Vagina (tissue), 2 donors: ENCODE measurements around the gene RAB12. TPM values are rescaled to one million over a fixed set of nuclear protein-coding genes. Genes with fewer than 3 reads are reported as not detected.

Experiments used
- DNase-seq, 2 donors: peaks; one replicate each; pipeline ENCODE4 v3.0.0-alpha.2; 2017; ENCODE audit errors: extremely low spot score in 2 of 2
- H3K27ac ChIP-seq: fragments of 200-600 bp; sonication (generic); one replicate; pipeline ENCODE4 v1.5.1; 2019
- H3K27me3 ChIP-seq: fragments of 200-600 bp; sonication (generic); one replicate; pipeline ENCODE4 v1.5.1; 2019
- H3K36me3 ChIP-seq, 2 donors: fragments of 200-600 bp; sonication (generic); one replicate each; pipeline ENCODE4 v1.5.1; 2017 to 2019
- H3K4me1 ChIP-seq: fragments of 200-600 bp; sonication (generic); one replicate; pipeline ENCODE4 v1.5.1; 2019
- H3K4me3 ChIP-seq, 2 donors: fragments of 200-600 bp; sonication (generic); 1 replicate in 1 of 2; 2 replicates in 1 of 2; pipeline ENCODE4 v1.5.1; 2016 to 2019
- H3K9me3 ChIP-seq: fragments of 200-600 bp; sonication (generic); one replicate; pipeline ENCODE4 v1.5.1; 2019
- CTCF ChIP-seq, 3 experiments: fragments of 450-650 bp in 2 of 3; fragments of 200-600 bp in 1 of 3; sonication (generic) in 1 of 3; IDR thresholded peaks; one replicate each; pipeline ENCODE4 v1.5.1; 2017 to 2019; ENCODE audit warnings: antibody characterized with exemption in 3 of 3, mild to moderate bottlenecking in 2 of 3, moderate library complexity in 2 of 3
- POLR2A ChIP-seq, 2 donors: fragments of 450-650 bp; IDR thresholded peaks; one replicate each; pipeline ENCODE4 v1.6.1; 2017; ENCODE audit warnings: antibody characterized with exemption in 2 of 2, mild to moderate bottlenecking in 2 of 2, moderate library complexity in 2 of 2
- POLR2AphosphoS5 ChIP-seq, 2 donors: sonication (generic); formaldehyde crosslinking; IDR thresholded peaks; one replicate each; pipeline ENCODE4 v1.9.0; 2017; ENCODE audit warnings: antibody characterized with exemption in 2 of 2, mild to moderate bottlenecking in 2 of 2, low read depth in 1 of 2; ENCODE audit not compliant: insufficient read depth in 1 of 2
- intact Hi-C: fragments of 100-400 bp; cut with DNase I; formaldehyde crosslinking; loops from one replicate; pipeline ENCODE4 v1.15.1; 2023
- total RNA-seq: library from RNA; depleted of rRNA; stranded (reverse); fragments of >200 nt; gene quantifications from one replicate; pipeline ENCODE4 v1.2.3, GENCODE V29; 2016

RAB12 gene
- total RNA-seq, 1 donor from 2014 or later = 35.8 TPM

GRCh38 chr18:8625461-8626092 lies 16.3 kb downstream of the RAB12 start:
- Histone ChIP-seq H3K36me3 (peaks cover 0 to 32% of the 10 kb centered on the region in 2 donors), H3K27ac (no peak overlapping the region), H3K4me3 (no peak overlapping the region), H3K27me3 (no peaks in the 10 kb centered on the region), H3K4me1 (peaks cover 31% of the 10 kb centered on the region), H3K9me3 (no peaks in the 10 kb centered on the region)
- TF ChIP-seq CTCF (IDR thresholded peaks at IDR 0.05) (no peak), POLR2AphosphoS5 (IDR thresholded peaks at IDR 0.05; ENCODE audit: insufficient read depth in 1 of 2, low read depth in 1 of 2) (no peak), POLR2A (IDR thresholded peaks at IDR 0.05) (no peak)
- intact Hi-C loops = no loop called here
- no peak for DNase-seq

- peaks cover 23% of the 10 kb centered on the region for H3K4me1 ChIP-seq
- intact Hi-C loops = no loop called here
- H3K4me3 ChIP-seq = no peak overlapping the region
- peaks cover 0 to 32% of the 10 kb centered on the region in 2 donors for H3K36me3 ChIP-seq
- no peak overlapping the region for H3K27ac ChIP-seq
- TF ChIP-seq POLR2AphosphoS5 (IDR thresholded peaks at IDR 0.05; ENCODE audit: insufficient read depth in 1 of 2, low read depth in 1 of 2) = no peak
- TF ChIP-seq CTCF (IDR thresholded peaks at IDR 0.05) = no peak
- TF ChIP-seq POLR2A (IDR thresholded peaks at IDR 0.05) = no peak
- no peak for DNase-seq
- H3K9me3 ChIP-seq = no peaks in the 10 kb centered on the region
- H3K27me3 ChIP-seq = no peaks in the 10 kb centered on the region
Observed at GRCh38 chr18:8626414-8627106, 17.3 kb downstream of the RAB12 start.

GRCh38 chr18:8627107-8627472 lies 17.9 kb downstream of the RAB12 start:
- Histone ChIP-seq H3K27me3 (no peaks in the 10 kb centered on the region), H3K36me3 (peaks cover 0 to 32% of the 10 kb centered on the region in 2 donors), H3K4me3 (no peak overlapping the region), H3K27ac (no peak overlapping the region), H3K4me1 (peaks cover 18% of the 10 kb centered on the region), H3K9me3 (no peaks in the 10 kb centered on the region)
- intact Hi-C loops = no loop called here
- TF ChIP-seq POLR2A (IDR thresholded peaks at IDR 0.05) (no peak), POLR2AphosphoS5 (IDR thresholded peaks at IDR 0.05; ENCODE audit: insufficient read depth in 1 of 2, low read depth in 1 of 2) (no peak), CTCF (IDR thresholded peaks at IDR 0.05) (no peak)
- no peak for DNase-seq

- no peak for DNase-seq
- no peaks in the 10 kb centered on the region for H3K9me3 ChIP-seq
- no peak overlapping the region for H3K27ac ChIP-seq
- peaks cover 0 to 32% of the 10 kb centered on the region in 2 donors for H3K36me3 ChIP-seq
- no peak for TF ChIP-seq CTCF (IDR thresholded peaks at IDR 0.05)
- no peak for TF ChIP-seq POLR2A (IDR thresholded peaks at IDR 0.05)
- no peak for TF ChIP-seq POLR2AphosphoS5 (IDR thresholded peaks at IDR 0.05; ENCODE audit: insufficient read depth in 1 of 2, low read depth in 1 of 2)
- intact Hi-C loops = no loop called here
- no peak overlapping the region for H3K4me3 ChIP-seq
- peaks cover 13% of the 10 kb centered on the region for H3K4me1 ChIP-seq
- H3K27me3 ChIP-seq = no peaks in the 10 kb centered on the region
Observed at GRCh38 chr18:8627540-8627939, 18.3 kb downstream of the RAB12 start.

- intact Hi-C loops = loop anchor here (2.0 kb wide), 1 partner anchor 35 kb away; no protein-coding TSS in a partner anchor
- H3K4me3 ChIP-seq = no peak overlapping the region
- no peak for TF ChIP-seq POLR2A (IDR thresholded peaks at IDR 0.05)
- no peak for TF ChIP-seq POLR2AphosphoS5 (IDR thresholded peaks at IDR 0.05; ENCODE audit: insufficient read depth in 1 of 2, low read depth in 1 of 2)
- TF ChIP-seq CTCF (IDR thresholded peaks at IDR 0.05) = no peak
- H3K9me3 ChIP-seq = no peaks in the 10 kb centered on the region
- no peak for DNase-seq
- H3K27ac ChIP-seq = no peak overlapping the region
- no peaks in the 10 kb centered on the region for H3K4me1 ChIP-seq
- H3K36me3 ChIP-seq = peaks cover 0 to 48% of the 10 kb centered on the region in 2 donors
- H3K27me3 ChIP-seq = no peaks in the 10 kb centered on the region
Observed at GRCh38 chr18:8629602-8630001, 20.4 kb downstream of the RAB12 start.
